ENCODE measurements around the gene C19orf18.

The C19orf18 gene

DNA sequence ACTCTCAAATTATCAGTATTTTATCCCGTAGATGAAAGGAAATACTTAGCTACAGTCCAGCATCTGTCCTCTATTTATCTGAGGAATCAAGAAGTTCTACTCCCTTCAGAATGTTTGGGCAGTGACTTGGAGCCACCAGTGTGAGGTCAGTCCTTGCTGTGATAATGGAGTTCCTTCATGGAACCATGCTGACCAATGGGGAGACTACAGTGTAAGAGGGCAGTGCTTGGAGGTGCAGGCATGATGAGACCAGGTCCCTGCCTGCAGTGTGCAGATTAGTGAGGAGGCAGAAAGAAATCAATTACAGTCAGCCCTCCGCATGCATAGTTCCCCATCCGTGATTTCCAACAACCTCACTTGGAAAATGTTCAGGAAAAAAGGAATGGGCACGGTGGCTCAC is at the start of gene C19orf18:
TSS of gene C19orf18 (minus strand) at position 101 of the 400 bp plus-strand sequence. CDS start 102 bp downstream, outside the sequence.
- no peak for DNase-seq (ENCODE audit: low read depth)
- H3K4me3 ChIP-seq (ENCODE audit: low read depth, low read length) = no peak within 1 kb of the TSS
- TF ChIP-seq, protein P1, sequence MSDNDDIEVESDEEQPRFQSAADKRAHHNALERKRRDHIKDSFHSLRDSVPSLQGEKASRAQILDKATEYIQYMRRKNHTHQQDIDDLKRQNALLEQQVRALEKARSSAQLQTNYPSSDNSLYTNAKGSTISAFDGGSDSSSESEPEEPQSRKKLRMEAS (IDR thresholded peaks at IDR 0.05; ENCODE audit: low read depth, low read length) = no peak
- TF ChIP-seq MYC (IDR thresholded peaks at IDR 0.05; ENCODE audit: low read depth, low read length) = no peak

DNA sequence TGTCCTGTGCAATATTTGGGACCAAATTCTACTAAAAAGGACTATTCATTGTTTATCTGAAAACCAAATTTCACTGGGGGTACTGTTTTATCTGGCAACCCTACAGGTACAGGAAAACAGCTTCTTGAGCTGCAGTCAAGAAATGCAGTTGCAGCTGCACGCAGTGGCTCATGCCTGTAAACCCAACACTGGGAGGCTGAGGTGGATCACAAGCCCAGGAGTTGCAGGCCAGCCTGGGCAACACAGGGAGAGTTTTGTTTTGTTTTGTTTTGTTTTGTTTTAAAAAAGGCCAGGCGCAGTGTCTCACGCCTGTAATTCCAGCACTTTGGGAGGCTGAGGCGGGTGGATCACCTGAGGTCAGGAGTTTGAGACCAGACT is 47.9 kb upstream of the C19orf18 start:
- TF ChIP-seq, protein P1 (IDR thresholded peaks at IDR 0.05; ENCODE audit: low read depth, low read length) = no peak
- no peak for TF ChIP-seq POLR2A (IDR thresholded peaks at IDR 0.05; ENCODE audit: extremely low read depth, insufficient read length)
- TF ChIP-seq MYC (IDR thresholded peaks at IDR 0.05; ENCODE audit: low read depth, low read length) = no peak
- TF ChIP-seq, protein P2, sequence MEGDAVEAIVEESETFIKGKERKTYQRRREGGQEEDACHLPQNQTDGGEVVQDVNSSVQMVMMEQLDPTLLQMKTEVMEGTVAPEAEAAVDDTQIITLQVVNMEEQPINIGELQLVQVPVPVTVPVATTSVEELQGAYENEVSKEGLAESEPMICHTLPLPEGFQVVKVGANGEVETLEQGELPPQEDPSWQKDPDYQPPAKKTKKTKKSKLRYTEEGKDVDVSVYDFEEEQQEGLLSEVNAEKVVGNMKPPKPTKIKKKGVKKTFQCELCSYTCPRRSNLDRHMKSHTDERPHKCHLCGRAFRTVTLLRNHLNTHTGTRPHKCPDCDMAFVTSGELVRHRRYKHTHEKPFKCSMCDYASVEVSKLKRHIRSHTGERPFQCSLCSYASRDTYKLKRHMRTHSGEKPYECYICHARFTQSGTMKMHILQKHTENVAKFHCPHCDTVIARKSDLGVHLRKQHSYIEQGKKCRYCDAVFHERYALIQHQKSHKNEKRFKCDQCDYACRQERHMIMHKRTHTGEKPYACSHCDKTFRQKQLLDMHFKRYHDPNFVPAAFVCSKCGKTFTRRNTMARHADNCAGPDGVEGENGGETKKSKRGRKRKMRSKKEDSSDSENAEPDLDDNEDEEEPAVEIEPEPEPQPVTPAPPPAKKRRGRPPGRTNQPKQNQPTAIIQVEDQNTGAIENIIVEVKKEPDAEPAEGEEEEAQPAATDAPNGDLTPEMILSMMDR (IDR thresholded peaks at IDR 0.05; ENCODE audit: low read depth, low read length) = no peak
- DNase-seq (ENCODE audit: low read depth) = no peak
- H3K4me3 ChIP-seq (ENCODE audit: low read depth, low read length) = no peak overlapping the region

DNA sequence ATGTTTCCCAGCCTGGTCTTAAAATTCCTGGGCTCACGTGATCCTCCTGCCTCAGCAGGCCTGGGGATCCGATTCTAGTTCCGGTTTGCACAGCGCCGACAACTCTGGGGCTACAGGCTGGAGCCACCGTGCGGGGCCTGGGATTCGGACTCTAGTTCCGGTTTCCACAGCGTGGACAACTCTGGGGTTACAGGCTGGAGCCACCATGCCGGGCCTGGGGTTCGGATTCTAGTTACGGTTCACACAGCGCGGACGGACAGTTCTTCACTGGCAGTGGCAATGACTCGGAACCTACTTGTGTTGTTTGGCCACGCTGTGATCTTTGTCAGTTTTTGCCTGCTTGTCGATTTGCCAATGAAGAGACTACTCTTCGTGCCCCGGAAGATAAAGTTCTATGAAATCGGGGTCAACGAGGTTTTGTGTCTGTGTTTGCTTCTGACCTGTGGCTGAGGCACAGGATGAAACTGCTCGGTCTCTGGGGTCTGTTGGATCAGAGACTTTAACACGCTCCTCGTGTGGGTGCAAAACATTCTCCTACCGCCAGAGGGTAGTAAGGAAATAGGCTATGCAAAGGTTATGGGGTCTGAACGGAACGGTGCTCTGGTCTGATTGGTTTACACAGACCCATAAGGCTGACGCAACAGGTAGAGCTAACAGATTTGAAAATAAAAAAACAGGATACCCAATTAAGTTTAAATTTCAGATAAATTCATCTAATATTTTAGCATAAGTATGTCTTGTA is 47.4 kb upstream of the C19orf18 start:
- no peak for TF ChIP-seq POLR2A (IDR thresholded peaks at IDR 0.05; ENCODE audit: extremely low read depth, insufficient read length)
- TF ChIP-seq, protein P1 (IDR thresholded peaks at IDR 0.05; ENCODE audit: low read depth, low read length) = no peak
- TF ChIP-seq MYC (IDR thresholded peaks at IDR 0.05; ENCODE audit: low read depth, low read length) = no peak
- TF ChIP-seq, protein P2 (IDR thresholded peaks at IDR 0.05; ENCODE audit: low read depth, low read length) = peak; percentile 35
- peak; percentile 56 for DNase-seq (ENCODE audit: low read depth)
- no peak overlapping the region for H3K4me3 ChIP-seq (ENCODE audit: low read depth, low read length)

DNA sequence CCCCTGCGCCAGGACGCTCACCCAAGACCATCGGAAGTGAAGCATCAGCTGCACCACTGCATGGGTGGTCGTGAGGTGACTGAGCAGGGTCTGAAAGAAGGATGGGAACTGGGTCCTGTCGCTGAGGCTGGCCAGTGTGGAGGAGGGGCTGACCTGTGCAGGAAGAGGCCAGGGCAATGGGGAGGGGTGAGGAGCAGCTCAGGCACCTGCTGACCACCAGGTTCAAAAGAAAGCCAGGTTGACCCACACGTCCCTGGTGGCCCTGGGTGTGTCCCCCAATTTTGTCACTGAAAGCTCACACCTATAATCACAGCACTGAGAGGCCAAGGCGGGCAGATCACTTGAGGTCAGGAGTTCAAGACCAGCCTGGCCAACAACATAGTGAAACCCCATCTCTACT is 45.8 kb upstream of the C19orf18 start:
- no peak for DNase-seq (ENCODE audit: low read depth)
- no peak overlapping the region for H3K4me3 ChIP-seq (ENCODE audit: low read depth, low read length)
- TF ChIP-seq POLR2A (IDR thresholded peaks at IDR 0.05; ENCODE audit: extremely low read depth, insufficient read length) = no peak

DNA sequence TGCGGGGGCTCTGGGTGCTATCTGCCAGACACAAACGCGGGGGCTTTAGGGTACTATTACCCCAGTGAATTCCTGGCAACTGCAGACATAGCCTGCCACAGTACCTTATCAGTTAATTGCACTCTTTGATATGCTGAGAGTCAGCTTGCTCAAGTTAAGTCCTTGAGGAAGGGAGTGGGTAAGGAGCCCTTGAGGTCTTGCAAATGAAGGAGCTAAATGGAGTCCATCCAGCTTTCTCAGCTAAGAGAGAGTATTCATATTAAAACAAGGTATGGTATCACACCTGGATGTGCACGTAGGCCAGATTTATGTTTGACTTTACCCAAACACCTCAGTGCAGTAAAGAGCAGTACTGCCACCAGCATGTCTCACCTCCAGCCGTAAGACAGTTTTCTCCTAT is 39.8 kb upstream of the C19orf18 start:
- DNase-seq (ENCODE audit: low read depth) = no peak
- TF ChIP-seq, protein P2 (IDR thresholded peaks at IDR 0.05; ENCODE audit: low read depth, low read length) = no peak
- no peak for TF ChIP-seq POLR2A (IDR thresholded peaks at IDR 0.05; ENCODE audit: extremely low read depth, insufficient read length)
- TF ChIP-seq, protein P1 (IDR thresholded peaks at IDR 0.05; ENCODE audit: low read depth, low read length) = no peak
- TF ChIP-seq MYC (IDR thresholded peaks at IDR 0.05; ENCODE audit: low read depth, low read length) = no peak
- H3K4me3 ChIP-seq (ENCODE audit: low read depth, low read length) = no peak overlapping the region

DNA sequence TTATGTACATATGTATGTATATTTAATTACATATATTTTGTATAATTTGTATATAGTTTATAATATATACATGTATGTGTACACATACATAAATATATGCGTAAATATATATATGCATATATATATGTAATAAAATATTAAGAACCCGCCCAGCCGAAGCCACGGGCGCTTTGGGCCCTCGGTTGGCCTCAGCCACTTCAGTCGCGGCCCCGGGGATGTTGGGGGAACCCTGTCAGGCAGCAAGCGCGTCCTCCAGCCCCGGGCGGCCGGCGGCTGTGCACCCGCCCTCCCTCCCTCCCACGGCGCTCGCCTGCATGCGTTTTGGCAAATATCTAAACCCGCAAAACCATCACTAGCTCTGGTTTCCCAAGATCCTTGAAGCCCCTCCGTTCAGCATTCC is 36.2 kb upstream of the C19orf18 start:
- TF ChIP-seq, protein P1 (IDR thresholded peaks at IDR 0.05; ENCODE audit: low read depth, low read length) = no peak
- TF ChIP-seq POLR2A (IDR thresholded peaks at IDR 0.05; ENCODE audit: extremely low read depth, insufficient read length) = no peak
- TF ChIP-seq, protein P2 (IDR thresholded peaks at IDR 0.05; ENCODE audit: low read depth, low read length) = no peak
- TF ChIP-seq MYC (IDR thresholded peaks at IDR 0.05; ENCODE audit: low read depth, low read length) = no peak
- no peak for DNase-seq (ENCODE audit: low read depth)
- H3K4me3 ChIP-seq (ENCODE audit: low read depth, low read length) = no peak overlapping the region

All from NB4 (cell line).